Large intestine (tissue), 3 donors: ENCODE data around the gene ANKDD1B. TPM values are rescaled to one million over a fixed set of nuclear protein-coding genes. Genes with fewer than 3 reads are reported as not detected.

Experiments used
- DNase-seq, 2 donors: peaks; one replicate each; pipeline versions ENCODE4 v3.0.0 to v3.0.0-alpha.2; 2013
- H3K27ac ChIP-seq: one replicate; pipeline ENCODE4 v1.5.1; 2013; ENCODE audit warnings: low read length
- H3K27me3 ChIP-seq: 2 replicates; pipeline ENCODE4 v1.6.1; 2013; ENCODE audit warnings: low read length; ENCODE audit not compliant: control insufficient read depth, insufficient read depth
- H3K36me3 ChIP-seq: 2 replicates; pipeline ENCODE4 v1.6.1; 2013; ENCODE audit warnings: low read length; ENCODE audit not compliant: control insufficient read depth, insufficient read depth
- H3K4me1 ChIP-seq: one replicate; pipeline ENCODE4 v1.6.1; 2013; ENCODE audit warnings: low read length; ENCODE audit not compliant: control insufficient read depth, insufficient read depth
- H3K4me3 ChIP-seq: one replicate; pipeline ENCODE4 v1.5.1; 2013; ENCODE audit warnings: low read length
- H3K9me3 ChIP-seq: one replicate; pipeline ENCODE4 v1.6.1; 2013; ENCODE audit warnings: mild to moderate bottlenecking, low read depth, low read length, moderate library complexity; ENCODE audit not compliant: control insufficient read depth
- WGBS: methylation state at CpG from one replicate; pipeline ENCODE4 v1.1.5; 2013; ENCODE audit warnings: low lambda C conversion rate; ENCODE audit not compliant: insufficient coverage; 5-methylcytosine and 5-hydroxymethylcytosine counted together
- polyA plus RNA-seq: library from polyadenylated mRNA; unstranded; fragments of 120-200 nt; gene quantifications from one replicate; pipeline ENCODE4 v1.2.1, GENCODE V29; 2013

The ANKDD1B gene
- polyA plus RNA-seq, 1 donor: 18.1 TPM

- no peaks in the 10 kb centered on the region for H3K4me1 ChIP-seq
- no CpG with 5 or more reads among the region's 2 CpGs for WGBS
- H3K27ac ChIP-seq: no peak overlapping the region
- no peaks in the 10 kb centered on the region for H3K9me3 ChIP-seq
- no peak for DNase-seq
- no peaks in the 10 kb centered on the region for H3K27me3 ChIP-seq
- no peaks in the 10 kb centered on the region for H3K36me3 ChIP-seq
- H3K4me3 ChIP-seq: no peak overlapping the region
These were observed 19.6 kb downstream of the ANKDD1B start for GRCh38 chr5:75630875-75631274.

GRCh38 chr5:75632321-75632720, 21.1 kb downstream of the ANKDD1B start:
- Histone ChIP-seq H3K36me3 (no peaks in the 10 kb centered on the region), H3K4me1 (no peaks in the 10 kb centered on the region), H3K27ac (no peak overlapping the region), H3K9me3 (no peaks in the 10 kb centered on the region), H3K27me3 (no peaks in the 10 kb centered on the region), H3K4me3 (no peak overlapping the region)
- no CpG with 5 or more reads among the region's 1 CpG for WGBS
- no peak for DNase-seq

GRCh38 chr5:75637949-75638348, 26.7 kb downstream of the ANKDD1B start:
- DNase-seq: no peak
- no peaks in the 10 kb centered on the region for H3K4me1 ChIP-seq
- peaks cover 3% of the 10 kb centered on the region for H3K9me3 ChIP-seq
- no peaks in the 10 kb centered on the region for H3K27me3 ChIP-seq
- H3K27ac ChIP-seq: no peak overlapping the region
- WGBS: no CpG with 5 or more reads among the region's 1 CpG
- no peak overlapping the region for H3K4me3 ChIP-seq
- H3K36me3 ChIP-seq: no peaks in the 10 kb centered on the region

- Histone ChIP-seq H3K9me3 (peaks cover 3% of the 10 kb centered on the region), H3K4me3 (no peak overlapping the region), H3K27ac (no peak overlapping the region), H3K4me1 (no peaks in the 10 kb centered on the region), H3K36me3 (no peaks in the 10 kb centered on the region), H3K27me3 (no peaks in the 10 kb centered on the region)
- 71% methylated on average over 1 of the region's 3 CpGs for WGBS
- DNase-seq: no peak
These were observed 28.5 kb downstream of the ANKDD1B start for GRCh38 chr5:75639535-75640311.

GRCh38 chr5:75640395-75640794, 29.1 kb downstream of the ANKDD1B start:
- Histone ChIP-seq H3K27ac (no peak overlapping the region), H3K4me1 (no peaks in the 10 kb centered on the region), H3K9me3 (peaks cover 3% of the 10 kb centered on the region), H3K36me3 (no peaks in the 10 kb centered on the region), H3K4me3 (no peak overlapping the region), H3K27me3 (no peaks in the 10 kb centered on the region)
- DNase-seq: no peak

- WGBS: no CpG with 5 or more reads among the region's 2 CpGs
- Histone ChIP-seq H3K4me1 (no peaks in the 10 kb centered on the region), H3K36me3 (no peaks in the 10 kb centered on the region), H3K27ac (no peak overlapping the region), H3K9me3 (peaks cover 3% of the 10 kb centered on the region), H3K4me3 (no peak overlapping the region), H3K27me3 (no peaks in the 10 kb centered on the region)
- DNase-seq: no peak
These were observed 29.6 kb downstream of the ANKDD1B start for GRCh38 chr5:75640826-75641225.

- WGBS: no CpG with 5 or more reads among the region's 2 CpGs
- H3K4me1 ChIP-seq: peaks cover 8% of the 10 kb centered on the region
- H3K36me3 ChIP-seq: no peaks in the 10 kb centered on the region
- H3K4me3 ChIP-seq: no peak overlapping the region
- DNase-seq: peak; percentile 92 to 96
- H3K27ac ChIP-seq: peak overlapping the region; percentile 42
- no peaks in the 10 kb centered on the region for H3K27me3 ChIP-seq
- H3K9me3 ChIP-seq: no peaks in the 10 kb centered on the region
These were observed 37.5 kb downstream of the ANKDD1B start for GRCh38 chr5:75648712-75649111.

GRCh38 chr5:75651575-75652238, 40.5 kb downstream of the ANKDD1B start:
- WGBS: 100% methylated on average over 2 of the region's 4 CpGs

GRCh38 chr5:75653521-75653920, 42.3 kb downstream of the ANKDD1B start:
- no peaks in the 10 kb centered on the region for H3K9me3 ChIP-seq
- H3K27me3 ChIP-seq: no peaks in the 10 kb centered on the region
- H3K4me3 ChIP-seq: no peak overlapping the region
- no peak overlapping the region for H3K27ac ChIP-seq
- H3K36me3 ChIP-seq: no peaks in the 10 kb centered on the region
- no peak for DNase-seq
- H3K4me1 ChIP-seq: peaks cover 5% of the 10 kb centered on the region
- WGBS: 67% methylated on average over 1 of the region's 2 CpGs

More at GRCh38 chr5:75651575-75652238, 40.5 kb downstream of the ANKDD1B start:
- H3K27me3 ChIP-seq: no peaks in the 10 kb centered on the region
- DNase-seq: peak in 1 of 2 donors; percentile 10
- peaks cover 8% of the 10 kb centered on the region for H3K4me1 ChIP-seq
- H3K36me3 ChIP-seq: no peaks in the 10 kb centered on the region
- H3K9me3 ChIP-seq: no peaks in the 10 kb centered on the region
- H3K4me3 ChIP-seq: no peak overlapping the region
- H3K27ac ChIP-seq: no peak overlapping the region

- 87% methylated on average over 8 of the region's 19 CpGs for WGBS
- Histone ChIP-seq H3K9me3 (no peaks in the 10 kb centered on the region), H3K27me3 (no peaks in the 10 kb centered on the region), H3K4me1 (peaks cover 3% of the 10 kb centered on the region), H3K36me3 (no peaks in the 10 kb centered on the region), H3K27ac (no peak overlapping the region), H3K4me3 (no peak overlapping the region)
- DNase-seq: no peak
These were observed 43.5 kb downstream of the ANKDD1B start for GRCh38 chr5:75654693-75655295.
